Neural cell (in vitro differentiated cells): ENCODE measurements around the gene HEATR9. TPM values are rescaled to one million over a fixed set of nuclear protein-coding genes. Genes with fewer than 3 reads are reported as not detected.

Experiments used
- H2AFZ ChIP-seq: fragments of 200-600, 300-800 bp; sonication (generic), shearing (Covaris generic); 2 replicates; pipeline ENCODE4 v1.6.0; 2014; ENCODE audit warnings: low read depth, mild to moderate bottlenecking, antibody characterized with exemption, low read length, moderate library complexity
- H3F3A ChIP-seq: fragments of 200-600 bp; shearing (Covaris generic); 2 replicates; pipeline ENCODE4 v1.6.1; 2016; ENCODE audit warnings: mild to moderate bottlenecking, moderate library complexity, mixed read lengths, antibody characterized with exemption, low read length; ENCODE audit not compliant: insufficient read depth, poor library complexity, severe bottlenecking
- H3K27ac ChIP-seq: fragments of 200-600, 300-800 bp; sonication (generic), shearing (Covaris generic); 2 replicates; pipeline ENCODE4 v1.5.1; 2014; ENCODE audit warnings: mild to moderate bottlenecking, low read length, moderate library complexity
- H3K27me3 ChIP-seq: fragments of 300-800, 200-600 bp; sonication (generic), shearing (Covaris generic); 2 replicates; pipeline ENCODE4 v1.6.0; 2014; ENCODE audit warnings: mild to moderate bottlenecking, low read depth, low read length, moderate library complexity; ENCODE audit not compliant: insufficient read depth
- H3K36me3 ChIP-seq: fragments of 300-800, 200-600 bp; sonication (generic), shearing (Covaris generic); 2 replicates; pipeline ENCODE4 v1.5.1; 2014; ENCODE audit warnings: mild to moderate bottlenecking, antibody characterized with exemption, low read length, moderate library complexity; ENCODE audit not compliant: insufficient read depth
- H3K4me2 ChIP-seq: fragments of 300-800, 200-600 bp; sonication (generic), shearing (Covaris generic); 2 replicates; pipeline ENCODE4 v1.6.0; 2014; ENCODE audit warnings: mild to moderate bottlenecking, low read length
- H3K4me3 ChIP-seq: fragments of 300-800, 200-600 bp; sonication (generic), shearing (Covaris generic); 2 replicates; pipeline ENCODE4 v1.5.1; 2014; ENCODE audit warnings: mild to moderate bottlenecking, low read length, moderate library complexity
- H3K79me2 ChIP-seq: fragments of 200-600 bp; shearing (Covaris generic); replicated peaks from 2 replicates; pipeline ENCODE4 v1.6.0; 2014; ENCODE audit warnings: mild to moderate bottlenecking, low read length, moderate library complexity; ENCODE audit not compliant: insufficient read depth
- H3K9ac ChIP-seq: fragments of 300-800, 200-600 bp; sonication (generic), shearing (Covaris generic); 2 replicates; pipeline ENCODE4 v1.6.1; 2016; ENCODE audit warnings: mild to moderate bottlenecking, low read length, mixed read lengths
- H3K9me2 ChIP-seq: fragments of 200-600 bp; shearing (Covaris generic); 2 replicates; pipeline ENCODE4 v1.6.1; 2016; ENCODE audit warnings: mild to moderate bottlenecking, low read length, mixed read lengths; ENCODE audit not compliant: insufficient read depth
- H3K9me3 ChIP-seq: fragments of 200-600, 300-800 bp; sonication (generic), shearing (Covaris generic); 2 replicates; pipeline ENCODE4 v1.6.1; 2016; ENCODE audit warnings: mild to moderate bottlenecking, mixed run types, low read length, moderate library complexity, mixed read lengths
- H4K20me1 ChIP-seq: fragments of 200-600 bp; shearing (Covaris generic); 2 replicates; pipeline ENCODE4 v1.6.1; 2016; ENCODE audit warnings: mild to moderate bottlenecking, mixed run types; ENCODE audit not compliant: insufficient read depth
- EP300 ChIP-seq: fragments of 450-650 bp; conservative IDR thresholded peaks from 2 replicates; pipeline ENCODE4 v1.6.1; 2014; ENCODE audit warnings: antibody characterized with exemption, mild to moderate bottlenecking, moderate library complexity; ENCODE audit not compliant: poor library complexity, severe bottlenecking
- EZH2 ChIP-seq: fragments of 200-600, 300-800 bp; shearing (Covaris generic), sonication (generic); IDR thresholded peaks from 2 replicates; pipeline ENCODE4 v1.6.1; 2014; ENCODE audit warnings: antibody characterized with exemption, low read length, borderline replicate concordance, mild to moderate bottlenecking; ENCODE audit not compliant: insufficient read depth, poor library complexity, severe bottlenecking
- MXI1 ChIP-seq: fragments of 450-650 bp; conservative IDR thresholded peaks from 2 replicates; pipeline ENCODE4 v1.6.1; 2014; ENCODE audit warnings: antibody characterized with exemption, mild to moderate bottlenecking; ENCODE audit not compliant: poor library complexity, severe bottlenecking
- POLR2AphosphoS5 ChIP-seq: IDR thresholded peaks from 2 replicates; pipeline ENCODE4 v1.6.1; 2012
- RAD21 ChIP-seq: fragments of 450-650 bp; conservative IDR thresholded peaks from 2 replicates; pipeline ENCODE4 v1.6.1; 2014; ENCODE audit warnings: antibody characterized with exemption, mild to moderate bottlenecking, moderate library complexity
- SMC3 ChIP-seq: fragments of 450-650 bp; conservative IDR thresholded peaks from 2 replicates; pipeline ENCODE4 v1.6.1; 2014; ENCODE audit warnings: antibody characterized with exemption, mild to moderate bottlenecking, moderate library complexity; ENCODE audit not compliant: poor library complexity
- TAF1 ChIP-seq: IDR thresholded peaks from 2 replicates; pipeline ENCODE4 v1.6.1; 2012; ENCODE audit warnings: low read depth
- polyA plus RNA-seq: library from polyadenylated mRNA; depleted of rRNA; stranded (reverse); fragments of >200 nt; gene quantifications from 2 replicates; pipeline ENCODE4 v1.2.3, GENCODE V29; 2014
- TF ChIP-seq, protein P1 (sequence below): fragments of 450-650 bp; IDR thresholded peaks from 2 replicates; pipeline ENCODE4 v1.5.1; 2014; ENCODE audit warnings: antibody characterized with exemption, mild to moderate bottlenecking, moderate library complexity; ENCODE audit not compliant: poor library complexity, severe bottlenecking
- TF ChIP-seq, protein P2 (sequence below): IDR thresholded peaks from 2 replicates; pipeline ENCODE4 v1.6.1; 2012; ENCODE audit warnings: borderline replicate concordance

HEATR9 gene
- polyA plus RNA-seq, 1 donor from 2014 or later, result not detected

DNA sequence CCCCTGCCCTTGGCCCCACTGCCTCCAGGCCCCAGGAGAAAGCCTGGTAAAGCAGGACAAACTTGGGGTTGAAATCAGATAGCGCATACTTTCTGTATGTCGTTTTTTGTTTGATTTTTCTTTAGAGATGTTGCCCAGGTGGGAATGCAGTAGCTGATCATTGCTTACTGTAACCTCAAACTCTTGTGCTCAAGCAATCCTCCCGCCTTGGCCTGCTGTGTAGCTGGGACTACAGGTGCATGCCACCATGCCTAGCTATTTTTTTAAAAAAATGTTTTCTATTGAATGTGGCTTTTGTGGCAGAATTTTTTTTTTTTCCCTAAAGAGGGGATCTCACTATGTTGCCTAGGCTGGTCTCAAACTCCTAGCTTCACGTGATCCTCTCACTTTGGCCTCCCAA, 22.6 kb upstream of the HEATR9 start:
- Histone ChIP-seq H3F3A (no peaks in the 10 kb centered on the region), H2AFZ (no peak overlapping the region), H3K9me2 (no peaks in the 10 kb centered on the region), H3K9ac (no peak overlapping the region), H4K20me1 (no peaks in the 10 kb centered on the region), H3K4me2 (no peak overlapping the region), H3K36me3 (no peaks in the 10 kb centered on the region), H3K9me3 (no peaks in the 10 kb centered on the region), H3K27ac (no peak overlapping the region), H3K79me2 (no peaks in the 10 kb centered on the region), H3K4me3 (no peak overlapping the region), H3K27me3 (no peaks in the 10 kb centered on the region)
- no peak for TF ChIP-seq EP300
- no peak for TF ChIP-seq TAF1
- TF ChIP-seq, protein P1, sequence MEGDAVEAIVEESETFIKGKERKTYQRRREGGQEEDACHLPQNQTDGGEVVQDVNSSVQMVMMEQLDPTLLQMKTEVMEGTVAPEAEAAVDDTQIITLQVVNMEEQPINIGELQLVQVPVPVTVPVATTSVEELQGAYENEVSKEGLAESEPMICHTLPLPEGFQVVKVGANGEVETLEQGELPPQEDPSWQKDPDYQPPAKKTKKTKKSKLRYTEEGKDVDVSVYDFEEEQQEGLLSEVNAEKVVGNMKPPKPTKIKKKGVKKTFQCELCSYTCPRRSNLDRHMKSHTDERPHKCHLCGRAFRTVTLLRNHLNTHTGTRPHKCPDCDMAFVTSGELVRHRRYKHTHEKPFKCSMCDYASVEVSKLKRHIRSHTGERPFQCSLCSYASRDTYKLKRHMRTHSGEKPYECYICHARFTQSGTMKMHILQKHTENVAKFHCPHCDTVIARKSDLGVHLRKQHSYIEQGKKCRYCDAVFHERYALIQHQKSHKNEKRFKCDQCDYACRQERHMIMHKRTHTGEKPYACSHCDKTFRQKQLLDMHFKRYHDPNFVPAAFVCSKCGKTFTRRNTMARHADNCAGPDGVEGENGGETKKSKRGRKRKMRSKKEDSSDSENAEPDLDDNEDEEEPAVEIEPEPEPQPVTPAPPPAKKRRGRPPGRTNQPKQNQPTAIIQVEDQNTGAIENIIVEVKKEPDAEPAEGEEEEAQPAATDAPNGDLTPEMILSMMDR, result no peak
- no peak for TF ChIP-seq RAD21
- TF ChIP-seq EZH2, result no peak
- TF ChIP-seq SMC3, result no peak
- TF ChIP-seq, protein P2, sequence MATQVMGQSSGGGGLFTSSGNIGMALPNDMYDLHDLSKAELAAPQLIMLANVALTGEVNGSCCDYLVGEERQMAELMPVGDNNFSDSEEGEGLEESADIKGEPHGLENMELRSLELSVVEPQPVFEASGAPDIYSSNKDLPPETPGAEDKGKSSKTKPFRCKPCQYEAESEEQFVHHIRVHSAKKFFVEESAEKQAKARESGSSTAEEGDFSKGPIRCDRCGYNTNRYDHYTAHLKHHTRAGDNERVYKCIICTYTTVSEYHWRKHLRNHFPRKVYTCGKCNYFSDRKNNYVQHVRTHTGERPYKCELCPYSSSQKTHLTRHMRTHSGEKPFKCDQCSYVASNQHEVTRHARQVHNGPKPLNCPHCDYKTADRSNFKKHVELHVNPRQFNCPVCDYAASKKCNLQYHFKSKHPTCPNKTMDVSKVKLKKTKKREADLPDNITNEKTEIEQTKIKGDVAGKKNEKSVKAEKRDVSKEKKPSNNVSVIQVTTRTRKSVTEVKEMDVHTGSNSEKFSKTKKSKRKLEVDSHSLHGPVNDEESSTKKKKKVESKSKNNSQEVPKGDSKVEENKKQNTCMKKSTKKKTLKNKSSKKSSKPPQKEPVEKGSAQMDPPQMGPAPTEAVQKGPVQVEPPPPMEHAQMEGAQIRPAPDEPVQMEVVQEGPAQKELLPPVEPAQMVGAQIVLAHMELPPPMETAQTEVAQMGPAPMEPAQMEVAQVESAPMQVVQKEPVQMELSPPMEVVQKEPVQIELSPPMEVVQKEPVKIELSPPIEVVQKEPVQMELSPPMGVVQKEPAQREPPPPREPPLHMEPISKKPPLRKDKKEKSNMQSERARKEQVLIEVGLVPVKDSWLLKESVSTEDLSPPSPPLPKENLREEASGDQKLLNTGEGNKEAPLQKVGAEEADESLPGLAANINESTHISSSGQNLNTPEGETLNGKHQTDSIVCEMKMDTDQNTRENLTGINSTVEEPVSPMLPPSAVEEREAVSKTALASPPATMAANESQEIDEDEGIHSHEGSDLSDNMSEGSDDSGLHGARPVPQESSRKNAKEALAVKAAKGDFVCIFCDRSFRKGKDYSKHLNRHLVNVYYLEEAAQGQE, result no peak
- TF ChIP-seq POLR2AphosphoS5, result no peak

DNA sequence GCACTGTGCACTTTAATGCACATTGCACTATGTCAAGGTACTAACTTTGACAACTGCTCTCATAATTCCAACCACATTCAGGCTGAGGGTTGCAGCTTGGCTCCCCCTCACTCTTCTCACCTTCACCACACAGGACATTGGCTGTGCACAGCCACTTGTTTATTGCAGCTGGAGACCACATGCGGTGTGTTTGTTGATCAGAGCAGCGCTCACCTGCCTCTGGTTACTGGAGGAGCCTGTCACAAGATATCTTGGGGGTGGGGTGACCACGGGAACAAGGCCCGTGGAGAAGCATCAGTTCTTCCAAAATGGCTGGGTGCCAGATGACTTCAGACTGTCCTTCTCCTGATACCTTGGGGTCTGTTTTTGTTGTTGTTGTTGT, 22.1 kb upstream of the HEATR9 start:
- Histone ChIP-seq H3K79me2 (no peaks in the 10 kb centered on the region), H3K9me2 (no peaks in the 10 kb centered on the region), H3K4me2 (no peak overlapping the region), H3K27ac (no peak overlapping the region), H3K4me3 (no peak overlapping the region), H2AFZ (no peak overlapping the region), H4K20me1 (no peaks in the 10 kb centered on the region), H3K9me3 (no peaks in the 10 kb centered on the region), H3F3A (no peaks in the 10 kb centered on the region), H3K36me3 (no peaks in the 10 kb centered on the region), H3K9ac (no peak overlapping the region), H3K27me3 (no peaks in the 10 kb centered on the region)
- TF ChIP-seq EZH2 (no peak), TAF1 (no peak), MXI1 (no peak), POLR2AphosphoS5 (no peak), SMC3 (no peak)
- TF ChIP-seq, protein P2, result no peak
